ENCODE results near the gene LOXL1. TPM values are rescaled to one million over a fixed set of nuclear protein-coding genes. Genes with fewer than 3 reads are reported as not detected.
A peak's percentile ranks its signal among the peaks of the same experiment; 100 is the strongest.

The LOXL1 gene
- total RNA-seq, 3 donors from 2014 or later = 5.6 to 11.3 (median 10.8) TPM

GRCh38 chr15:73982222-73982962 is 56.1 kb downstream of the LOXL1 start:
- Histone ChIP-seq H3K9me3 (no peaks in the 10 kb centered on the region), H3K4me3 (peak overlapping the region in 1 of 3 donors; percentile 51), H3K27ac (peak overlapping the region; percentile 88 to 98), H3K4me1 (peaks cover 24 to 31% of the 10 kb centered on the region in 2 donors), H3K27me3 (no peaks in the 10 kb centered on the region), H3K36me3 (no peaks in the 10 kb centered on the region)
- peak in 1 of 2 donors; percentile 77 for DNase-seq (ENCODE audit: low spot score in 2 of 2)
- intact Hi-C loops (cut with DNase I; ENCODE audit: low total_unique reads) = loop anchor here (5.0 kb wide), 1 partner anchor 895 kb away; no protein-coding TSS in a partner anchor
- peak in 2 of 3 donors; percentile 45 to 62 for TF ChIP-seq POLR2AphosphoS5 (IDR thresholded peaks at IDR 0.05)
- TF ChIP-seq, protein P1, sequence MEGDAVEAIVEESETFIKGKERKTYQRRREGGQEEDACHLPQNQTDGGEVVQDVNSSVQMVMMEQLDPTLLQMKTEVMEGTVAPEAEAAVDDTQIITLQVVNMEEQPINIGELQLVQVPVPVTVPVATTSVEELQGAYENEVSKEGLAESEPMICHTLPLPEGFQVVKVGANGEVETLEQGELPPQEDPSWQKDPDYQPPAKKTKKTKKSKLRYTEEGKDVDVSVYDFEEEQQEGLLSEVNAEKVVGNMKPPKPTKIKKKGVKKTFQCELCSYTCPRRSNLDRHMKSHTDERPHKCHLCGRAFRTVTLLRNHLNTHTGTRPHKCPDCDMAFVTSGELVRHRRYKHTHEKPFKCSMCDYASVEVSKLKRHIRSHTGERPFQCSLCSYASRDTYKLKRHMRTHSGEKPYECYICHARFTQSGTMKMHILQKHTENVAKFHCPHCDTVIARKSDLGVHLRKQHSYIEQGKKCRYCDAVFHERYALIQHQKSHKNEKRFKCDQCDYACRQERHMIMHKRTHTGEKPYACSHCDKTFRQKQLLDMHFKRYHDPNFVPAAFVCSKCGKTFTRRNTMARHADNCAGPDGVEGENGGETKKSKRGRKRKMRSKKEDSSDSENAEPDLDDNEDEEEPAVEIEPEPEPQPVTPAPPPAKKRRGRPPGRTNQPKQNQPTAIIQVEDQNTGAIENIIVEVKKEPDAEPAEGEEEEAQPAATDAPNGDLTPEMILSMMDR (IDR thresholded peaks at IDR 0.05) = no peak

DNA sequence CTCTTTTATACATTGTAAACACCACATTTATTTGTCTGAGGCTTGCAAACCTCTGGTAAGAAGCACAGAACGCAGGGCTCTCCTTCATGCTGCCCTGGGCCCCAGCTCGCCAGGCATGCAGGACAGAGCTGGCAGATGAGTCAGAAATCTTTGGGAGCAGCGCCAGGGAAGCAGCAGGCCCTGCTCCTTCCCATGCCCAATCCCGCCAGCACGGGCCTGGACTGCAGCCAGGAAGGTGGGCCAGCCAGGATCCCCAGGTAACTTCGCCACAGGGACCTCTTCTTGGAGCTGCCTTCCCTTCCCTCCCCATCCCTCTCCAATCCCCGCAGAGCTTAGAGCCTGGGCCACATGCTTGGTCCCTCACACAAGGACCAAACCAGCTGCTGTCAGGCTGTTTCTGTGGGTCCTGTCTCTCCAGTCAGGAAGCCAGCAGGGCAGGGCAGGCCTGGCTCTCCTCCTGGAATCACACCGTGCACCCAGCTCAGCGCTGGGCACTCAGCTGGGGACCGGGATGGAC is 57.0 kb downstream of the LOXL1 start:
- TF ChIP-seq, protein P1 (IDR thresholded peaks at IDR 0.05) = no peak
- peak in 1 of 3 donors; percentile 40 for TF ChIP-seq POLR2AphosphoS5 (IDR thresholded peaks at IDR 0.05)
- Histone ChIP-seq H3K27me3 (no peaks in the 10 kb centered on the region), H3K27ac (peak overlapping the region; percentile 88 to 98), H3K9me3 (no peaks in the 10 kb centered on the region), H3K4me3 (peak overlapping the region in 1 of 3 donors; percentile 51), H3K4me1 (peaks cover 24 to 36% of the 10 kb centered on the region in 2 donors), H3K36me3 (no peaks in the 10 kb centered on the region)
- DNase-seq (ENCODE audit: low spot score in 2 of 2) = peak; percentile 82 to 84
- intact Hi-C loops (cut with DNase I; ENCODE audit: low total_unique reads) = loop anchor here (5.0 kb wide), 1 partner anchor 894 kb away; no protein-coding TSS in a partner anchor

DNA sequence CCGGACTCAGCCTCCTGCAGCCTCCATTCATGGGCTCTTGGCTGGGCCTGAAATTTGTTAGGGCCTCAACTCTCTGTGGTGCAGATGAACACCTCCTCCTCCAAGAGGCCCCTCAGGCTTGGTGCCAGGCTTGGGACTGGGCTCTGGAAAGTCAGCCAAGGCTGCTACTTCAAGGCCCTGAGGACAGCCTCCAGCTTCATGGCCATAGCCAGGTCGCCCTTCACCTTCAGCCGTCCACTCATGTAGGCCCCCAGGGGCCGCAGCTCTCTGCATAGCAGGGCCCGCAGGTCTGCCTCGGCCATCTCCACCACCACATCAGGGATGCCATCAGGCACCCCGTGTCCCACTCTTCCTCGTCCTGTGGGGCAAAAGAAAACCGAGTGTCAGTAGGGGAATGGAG is 57.5 kb downstream of the LOXL1 start:
- peak overlapping the region; percentile 88 to 98 for H3K27ac ChIP-seq
- DNase-seq (ENCODE audit: low spot score in 2 of 2) = no peak
- peaks cover 24 to 39% of the 10 kb centered on the region in 2 donors for H3K4me1 ChIP-seq
- H3K9me3 ChIP-seq = no peaks in the 10 kb centered on the region
- H3K36me3 ChIP-seq = no peaks in the 10 kb centered on the region
- intact Hi-C loops (cut with DNase I; ENCODE audit: low total_unique reads) = loop anchor here (5.0 kb wide), 1 partner anchor 894 kb away; no protein-coding TSS in a partner anchor
- H3K4me3 ChIP-seq = no peak overlapping the region
- H3K27me3 ChIP-seq = no peaks in the 10 kb centered on the region
- TF ChIP-seq POLR2A (IDR thresholded peaks at IDR 0.05) (no peak), POLR2AphosphoS5 (IDR thresholded peaks at IDR 0.05) (no peak)
- TF ChIP-seq, protein P1 (IDR thresholded peaks at IDR 0.05) = no peak

DNA sequence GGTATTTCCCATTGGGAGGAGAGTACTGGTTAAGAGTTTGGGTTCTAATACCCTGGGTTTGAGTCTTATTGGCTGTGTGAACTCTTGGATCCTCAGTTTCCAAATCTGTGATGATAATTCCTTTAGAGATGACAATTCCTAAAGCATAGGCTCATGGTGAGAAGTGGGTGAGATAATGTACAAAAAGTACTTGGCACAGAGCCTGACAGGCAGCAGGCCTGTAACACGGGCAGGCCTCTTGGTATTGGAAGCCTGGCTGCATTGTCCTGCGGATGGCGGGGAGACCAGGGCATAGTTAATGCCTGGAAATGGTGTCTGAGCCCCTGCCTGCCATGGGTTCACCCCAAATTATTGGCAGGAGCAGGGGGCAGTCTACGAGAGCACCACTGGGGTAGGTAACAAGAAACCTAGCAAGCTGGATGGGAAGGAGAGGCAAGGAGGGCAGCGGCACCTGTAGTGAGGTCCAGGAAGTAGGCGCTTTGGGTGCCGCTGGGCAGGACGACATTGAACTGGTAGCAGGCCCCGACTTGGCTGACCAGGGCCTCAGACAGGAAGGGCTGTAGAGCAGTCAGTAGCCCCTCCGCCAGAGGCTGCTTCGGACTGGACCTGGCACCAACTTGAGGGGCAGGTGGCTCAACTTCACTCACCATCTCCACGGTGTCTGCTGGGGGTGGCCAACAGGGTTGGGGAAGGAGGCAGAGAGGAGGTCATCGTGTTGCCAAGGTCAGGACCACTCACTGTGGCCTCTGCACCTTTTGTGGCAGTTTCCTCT is 58.1 kb downstream of the LOXL1 start:
- peak overlapping the region; percentile 88 to 98 for H3K27ac ChIP-seq
- intact Hi-C loops (cut with DNase I; ENCODE audit: low total_unique reads) = loop anchor here (5.0 kb wide), 1 partner anchor 893 kb away; no protein-coding TSS in a partner anchor
- no peaks in the 10 kb centered on the region for H3K27me3 ChIP-seq
- no peak for DNase-seq (ENCODE audit: low spot score in 2 of 2)
- H3K4me1 ChIP-seq = peaks cover 24 to 39% of the 10 kb centered on the region in 2 donors
- no peaks in the 10 kb centered on the region for H3K36me3 ChIP-seq
- H3K9me3 ChIP-seq = no peaks in the 10 kb centered on the region
- no peak overlapping the region for H3K4me3 ChIP-seq
- TF ChIP-seq, protein P1 (IDR thresholded peaks at IDR 0.05) = no peak
- TF ChIP-seq POLR2AphosphoS5 (IDR thresholded peaks at IDR 0.05) (no peak), POLR2A (IDR thresholded peaks at IDR 0.05) (no peak)

All from breast epithelium (tissue), 4 donors.